WTC11 (cell line): ENCODE measurements around the gene CCR9. TPM values are rescaled to one million over a fixed set of nuclear protein-coding genes. Genes with fewer than 3 reads are reported as not detected.

Experiments
- ATAC-seq: fragments of 200-7000 bp; cut with Tn5 transposase; 2 replicates; pipeline ENCODE4 v1.10.0; 2021; ENCODE audit warnings: mild to moderate bottlenecking, moderate library complexity
- Bru-seq: library from RNA; stranded (reverse); fragments of 400-500 nt; gene quantifications from one replicate; lab custom pipeline; 2021; lab: Mats Ljungman, UMichigan
- CTCF ChIA-PET: fragments of 300-600 bp; sonication (Branson Sonifier 250); formaldehyde crosslinking; loops from one replicate; lab custom pipeline; 2021; ENCODE audit warnings: antibody characterized with exemption; lab: Charles Lee
- POLR2A ChIA-PET: fragments of 350-600 bp; sonication (Branson Sonifier 250); formaldehyde crosslinking; loops from one replicate; lab custom pipeline; 2021; ENCODE audit warnings: antibody characterized with exemption; lab: Charles Lee
- DNase-seq: peaks from one replicate; pipeline ENCODE4 v3.0.0; 2021; ENCODE audit warnings: low spot score
- H3K27ac Mint-ChIP-seq: 2 replicates; pipeline ENCODE4 v1.8.0; 2021; ENCODE audit warnings: mixed read lengths
- H3K27me3 Mint-ChIP-seq: 2 replicates; pipeline ENCODE4 v1.8.0; 2021; ENCODE audit warnings: low read depth, mild to moderate bottlenecking, moderate library complexity, mixed read lengths
- H3K36me3 Mint-ChIP-seq: 2 replicates; pipeline ENCODE4 v1.8.0; 2021; ENCODE audit warnings: mixed read lengths
- H3K4me1 Mint-ChIP-seq: 2 replicates; pipeline ENCODE4 v1.8.0; 2022; ENCODE audit warnings: mixed read lengths
- H3K4me3 Mint-ChIP-seq: 2 replicates; pipeline ENCODE4 v1.8.0; 2021; ENCODE audit warnings: mild to moderate bottlenecking, moderate library complexity, mixed read lengths
- H3K9me3 Mint-ChIP-seq: 2 replicates; pipeline ENCODE4 v1.8.0; 2021; ENCODE audit warnings: mixed read lengths
- AFF4 ChIP-seq: sonication (generic); formaldehyde crosslinking; IDR thresholded peaks from 2 replicates; pipeline ENCODE4 v1.8.1; 2023; ENCODE audit warnings: mild to moderate bottlenecking, missing genetic modification reagents, borderline replicate concordance
- CBFB ChIP-seq: sonication (generic); formaldehyde crosslinking; IDR thresholded peaks from 2 replicates; pipeline ENCODE4 v1.8.1; 2022; ENCODE audit warnings: mild to moderate bottlenecking, low read depth, missing genetic modification reagents
- CREB1 ChIP-seq: sonication (generic); formaldehyde crosslinking; IDR thresholded peaks from 2 replicates; pipeline ENCODE4 v1.8.0; 2023; ENCODE audit warnings: mild to moderate bottlenecking, missing genetic modification reagents
- ELF4 ChIP-seq: sonication (generic); formaldehyde crosslinking; IDR thresholded peaks from 2 replicates; pipeline ENCODE4 v1.8.1; 2022; ENCODE audit warnings: low read depth, mild to moderate bottlenecking, moderate library complexity, missing genetic modification reagents
- EMX1 ChIP-seq: fragments of 250-450 bp; sonication (Bioruptor Pico); IDR thresholded peaks from 2 replicates; pipeline ENCODE4 v1.8.0; 2021; ENCODE audit warnings: mild to moderate bottlenecking
- GRHL2 ChIP-seq: fragments of 250-450 bp; sonication (Bioruptor Pico); IDR thresholded peaks from 2 replicates; pipeline ENCODE4 v1.8.0; 2022; ENCODE audit warnings: mild to moderate bottlenecking, moderate library complexity; ENCODE audit not compliant: insufficient replicate concordance, severe bottlenecking
- IRF2 ChIP-seq: sonication (generic); formaldehyde crosslinking; IDR thresholded peaks from 2 replicates; pipeline ENCODE4 v1.8.0; 2022; ENCODE audit warnings: low read depth, missing genetic modification reagents, borderline replicate concordance
- NFE2L1 ChIP-seq: sonication (generic); formaldehyde crosslinking; IDR thresholded peaks from 2 replicates; pipeline ENCODE4 v1.8.1; 2023; ENCODE audit warnings: missing genetic modification reagents
- SMAD4 ChIP-seq: sonication (generic); formaldehyde crosslinking; IDR thresholded peaks from 2 replicates; pipeline ENCODE4 v1.8.0; 2022; ENCODE audit warnings: mild to moderate bottlenecking, missing genetic modification reagents
- SP1 ChIP-seq: sonication (generic); formaldehyde crosslinking; conservative IDR thresholded peaks from 2 replicates; pipeline ENCODE4 v1.8.1; 2022; ENCODE audit warnings: missing genetic modification reagents
- ZNF219 ChIP-seq: sonication (generic); formaldehyde crosslinking; IDR thresholded peaks from 2 replicates; pipeline ENCODE4 v1.8.0; 2023; ENCODE audit warnings: missing genetic modification reagents, mild to moderate bottlenecking, borderline replicate concordance
- ZNF263 ChIP-seq: sonication (generic); formaldehyde crosslinking; IDR thresholded peaks from 2 replicates; pipeline ENCODE4 v1.8.1; 2022; ENCODE audit warnings: low read depth, mild to moderate bottlenecking, moderate library complexity, missing genetic modification reagents
- ZNF396 ChIP-seq: fragments of 250-450 bp; sonication (Bioruptor Pico); IDR thresholded peaks from 2 replicates; pipeline ENCODE4 v1.8.0; 2021; ENCODE audit warnings: mild to moderate bottlenecking, moderate library complexity, borderline replicate concordance
- long read RNA-seq, 3 experiments: library from RNA in 1 of 3; library from capped mRNA in 1 of 3; library from polyadenylated mRNA in 1 of 3; unstranded in 2 of 3; stranded (forward) in 1 of 3; transcript quantifications; one replicate each; pipeline ENCODE4 v2.0.0, GENCODE V29; 2021
- total RNA-seq: library from RNA; stranded (reverse); gene quantifications from 3 replicates; pipeline ENCODE4 v1.2.3, GENCODE V29; 2021
- TF ChIP-seq, protein P1 (sequence below): sonication (generic); formaldehyde crosslinking; conservative IDR thresholded peaks from 2 replicates; pipeline ENCODE4 v1.8.1; 2023; ENCODE audit warnings: mild to moderate bottlenecking, low read depth, missing genetic modification reagents, moderate library complexity
- TF ChIP-seq, protein P2 (sequence below): sonication (generic); formaldehyde crosslinking; conservative IDR thresholded peaks from 2 replicates; pipeline ENCODE4 v1.8.1; 2022; ENCODE audit warnings: mild to moderate bottlenecking, missing genetic modification reagents
- TF ChIP-seq, protein P3 (sequence below): sonication (generic); formaldehyde crosslinking; IDR thresholded peaks from 2 replicates; pipeline ENCODE4 v1.8.0; 2023; ENCODE audit warnings: missing genetic modification reagents
- TF ChIP-seq, protein P4 (sequence below): fragments of 200-600 bp; IDR thresholded peaks from 2 replicates; pipeline ENCODE4 v1.8.0; 2022; ENCODE audit warnings: antibody characterized with exemption

CCR9 gene
- total RNA-seq (not detected in 3 replicates), Bru-seq, nascent RNA (percentile 3 among the genes with signal in this experiment)
- long read RNA-seq, experiment 1, result 0 reads
- long read RNA-seq, experiment 2, result 0 reads
- long read RNA-seq, experiment 3, result 0 reads

DNA sequence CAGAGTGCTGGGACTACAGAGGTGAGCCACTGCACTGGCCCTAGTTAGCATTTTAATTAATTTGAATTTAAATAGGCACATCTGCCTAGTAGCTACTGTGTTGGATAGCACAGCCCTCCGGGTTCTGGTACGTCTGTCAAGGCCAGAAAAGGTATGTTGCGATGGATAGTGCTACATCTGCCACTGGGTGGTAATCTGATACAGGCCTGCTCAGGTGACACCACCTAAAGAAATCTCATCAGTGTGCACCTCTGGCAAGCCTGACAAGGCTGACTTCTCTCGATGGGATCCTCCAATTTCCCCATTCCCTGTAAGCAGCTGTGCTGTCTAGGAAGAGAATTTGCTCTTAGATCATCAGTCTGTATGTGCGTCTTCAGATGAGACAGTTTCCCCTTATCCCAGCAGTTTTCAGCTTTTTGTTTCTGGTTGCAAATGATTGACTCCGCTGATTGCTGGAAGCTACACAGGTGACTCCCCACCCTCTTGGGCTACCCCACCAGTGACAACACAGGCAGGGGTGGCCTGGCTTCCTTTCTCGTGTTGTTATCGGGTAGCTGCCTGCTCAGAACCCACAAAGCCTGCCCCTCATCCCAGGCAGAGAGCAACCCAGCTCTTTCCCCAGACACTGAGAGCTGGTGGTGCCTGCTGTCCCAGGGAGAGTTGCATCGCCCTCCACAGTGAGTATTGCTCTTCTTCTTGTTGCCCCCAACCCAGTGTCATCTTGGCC is at the start of gene CCR9:
CCR9 (plus strand) TSS at position 565 of the 727 bp plus-strand sequence. CDS start 8,391 bp downstream, outside the sequence.
- peaks cover 7% of the 10 kb centered on the region for H3K27me3 Mint-ChIP-seq
- H3K4me1 Mint-ChIP-seq, result peaks cover 10% of the 10 kb centered on the region
- no peaks in the 10 kb centered on the region for H3K36me3 Mint-ChIP-seq
- TF ChIP-seq AFF4, result no peak
- ChIA-PET CTCF (interaction anchor here (0.5 to 1.0 kb wide), 2 partner anchors 53 to 237 kb away, joined by 3 to 4 read pairs; no protein-coding TSS in a partner anchor), POLR2A (interaction anchor here (0.6 kb wide), 1 partner anchor 831 kb away, joined by 3 read pairs; no protein-coding TSS in a partner anchor)
- ATAC-seq, result peak; percentile 63; the same call in 1 of the 2 replicates
- no peak within 1 kb of the TSS for H3K27ac Mint-ChIP-seq
- no peaks in the 10 kb centered on the region for H3K9me3 Mint-ChIP-seq
- no peak for DNase-seq
- H3K4me3 Mint-ChIP-seq, result no peak within 1 kb of the TSS

GRCh38 chr3:45838466-45838865 is 47.9 kb upstream of the CCR9 start:
- H3K9me3 Mint-ChIP-seq, result peaks cover 5% of the 10 kb centered on the region

More at GRCh38 chr3:45838466-45838865, 47.9 kb upstream of the CCR9 start:
- DNase-seq, result no peak
- CTCF ChIA-PET, result no interaction called here
- no peak overlapping the region for H3K4me3 Mint-ChIP-seq
- H3K36me3 Mint-ChIP-seq, result no peaks in the 10 kb centered on the region
- POLR2A ChIA-PET, result no interaction called here
- no peak overlapping the region for H3K27ac Mint-ChIP-seq
- H3K4me1 Mint-ChIP-seq, result peaks cover 4% of the 10 kb centered on the region
- ATAC-seq, result no peak
- peaks cover 18% of the 10 kb centered on the region for H3K27me3 Mint-ChIP-seq
- TF ChIP-seq IRF2 (CRISPR knock-in tag), result no peak
- TF ChIP-seq, protein P1, sequence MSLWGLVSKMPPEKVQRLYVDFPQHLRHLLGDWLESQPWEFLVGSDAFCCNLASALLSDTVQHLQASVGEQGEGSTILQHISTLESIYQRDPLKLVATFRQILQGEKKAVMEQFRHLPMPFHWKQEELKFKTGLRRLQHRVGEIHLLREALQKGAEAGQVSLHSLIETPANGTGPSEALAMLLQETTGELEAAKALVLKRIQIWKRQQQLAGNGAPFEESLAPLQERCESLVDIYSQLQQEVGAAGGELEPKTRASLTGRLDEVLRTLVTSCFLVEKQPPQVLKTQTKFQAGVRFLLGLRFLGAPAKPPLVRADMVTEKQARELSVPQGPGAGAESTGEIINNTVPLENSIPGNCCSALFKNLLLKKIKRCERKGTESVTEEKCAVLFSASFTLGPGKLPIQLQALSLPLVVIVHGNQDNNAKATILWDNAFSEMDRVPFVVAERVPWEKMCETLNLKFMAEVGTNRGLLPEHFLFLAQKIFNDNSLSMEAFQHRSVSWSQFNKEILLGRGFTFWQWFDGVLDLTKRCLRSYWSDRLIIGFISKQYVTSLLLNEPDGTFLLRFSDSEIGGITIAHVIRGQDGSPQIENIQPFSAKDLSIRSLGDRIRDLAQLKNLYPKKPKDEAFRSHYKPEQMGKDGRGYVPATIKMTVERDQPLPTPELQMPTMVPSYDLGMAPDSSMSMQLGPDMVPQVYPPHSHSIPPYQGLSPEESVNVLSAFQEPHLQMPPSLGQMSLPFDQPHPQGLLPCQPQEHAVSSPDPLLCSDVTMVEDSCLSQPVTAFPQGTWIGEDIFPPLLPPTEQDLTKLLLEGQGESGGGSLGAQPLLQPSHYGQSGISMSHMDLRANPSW (CRISPR knock-in tag), result no peak
- TF ChIP-seq, protein P2, sequence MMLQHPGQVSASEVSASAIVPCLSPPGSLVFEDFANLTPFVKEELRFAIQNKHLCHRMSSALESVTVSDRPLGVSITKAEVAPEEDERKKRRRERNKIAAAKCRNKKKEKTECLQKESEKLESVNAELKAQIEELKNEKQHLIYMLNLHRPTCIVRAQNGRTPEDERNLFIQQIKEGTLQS, result no peak
- TF ChIP-seq ELF4 (CRISPR knock-in tag), result no peak
- TF ChIP-seq, protein P3, sequence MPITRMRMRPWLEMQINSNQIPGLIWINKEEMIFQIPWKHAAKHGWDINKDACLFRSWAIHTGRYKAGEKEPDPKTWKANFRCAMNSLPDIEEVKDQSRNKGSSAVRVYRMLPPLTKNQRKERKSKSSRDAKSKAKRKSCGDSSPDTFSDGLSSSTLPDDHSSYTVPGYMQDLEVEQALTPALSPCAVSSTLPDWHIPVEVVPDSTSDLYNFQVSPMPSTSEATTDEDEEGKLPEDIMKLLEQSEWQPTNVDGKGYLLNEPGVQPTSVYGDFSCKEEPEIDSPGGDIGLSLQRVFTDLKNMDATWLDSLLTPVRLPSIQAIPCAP, result no peak
- TF ChIP-seq EMX1 (CRISPR knock-in tag), result no peak
- TF ChIP-seq ZNF263, result no peak
- no peak for TF ChIP-seq ZNF396
- no peak for TF ChIP-seq SP1 (CRISPR knock-in tag)
- no peak for TF ChIP-seq NFE2L1
- TF ChIP-seq CBFB (CRISPR knock-in tag), result no peak
- no peak for TF ChIP-seq SMAD4
- no peak for TF ChIP-seq ZNF219
- TF ChIP-seq GRHL2, result no peak
- TF ChIP-seq, protein P4, sequence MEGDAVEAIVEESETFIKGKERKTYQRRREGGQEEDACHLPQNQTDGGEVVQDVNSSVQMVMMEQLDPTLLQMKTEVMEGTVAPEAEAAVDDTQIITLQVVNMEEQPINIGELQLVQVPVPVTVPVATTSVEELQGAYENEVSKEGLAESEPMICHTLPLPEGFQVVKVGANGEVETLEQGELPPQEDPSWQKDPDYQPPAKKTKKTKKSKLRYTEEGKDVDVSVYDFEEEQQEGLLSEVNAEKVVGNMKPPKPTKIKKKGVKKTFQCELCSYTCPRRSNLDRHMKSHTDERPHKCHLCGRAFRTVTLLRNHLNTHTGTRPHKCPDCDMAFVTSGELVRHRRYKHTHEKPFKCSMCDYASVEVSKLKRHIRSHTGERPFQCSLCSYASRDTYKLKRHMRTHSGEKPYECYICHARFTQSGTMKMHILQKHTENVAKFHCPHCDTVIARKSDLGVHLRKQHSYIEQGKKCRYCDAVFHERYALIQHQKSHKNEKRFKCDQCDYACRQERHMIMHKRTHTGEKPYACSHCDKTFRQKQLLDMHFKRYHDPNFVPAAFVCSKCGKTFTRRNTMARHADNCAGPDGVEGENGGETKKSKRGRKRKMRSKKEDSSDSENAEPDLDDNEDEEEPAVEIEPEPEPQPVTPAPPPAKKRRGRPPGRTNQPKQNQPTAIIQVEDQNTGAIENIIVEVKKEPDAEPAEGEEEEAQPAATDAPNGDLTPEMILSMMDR, result no peak
- no peak for TF ChIP-seq CREB1
- TF ChIP-seq, all 79 proteins: peak for 0
